Upper lobe of left lung (tissue), 6 donors: ENCODE data around the gene PDIA4. TPM values are rescaled to one million over a fixed set of nuclear protein-coding genes. Genes with fewer than 3 reads are reported as not detected.
"Not testable (repeated sequence)": the region's sequence is repeated elsewhere in the genome, so short reads cannot be mapped to it uniquely, and the experiment has no call there.

Source experiments
- ATAC-seq, 2 donors: fragments of 200-7000 bp; cut with Tn5 transposase; one replicate each; pipeline ENCODE4 v1.9.1; 2022; ENCODE audit warnings: mild to moderate bottlenecking in 2 of 2, moderate library complexity in 2 of 2; ENCODE audit not compliant: low FRiP score in 2 of 2
- DNase-seq, 2 donors: peaks; one replicate each; pipeline ENCODE4 v3.0.0-alpha.2; 2019 to 2020
- H3K27ac ChIP-seq, 4 donors: fragments of 200-600 bp; sonication (generic); one replicate each; pipeline ENCODE4 v1.5.1; 2016 to 2019
- H3K27me3 ChIP-seq, 4 donors: fragments of 200-600 bp; sonication (generic); one replicate each; pipeline ENCODE4 v1.5.1; 2017 to 2019
- H3K36me3 ChIP-seq, 4 donors: fragments of 200-600 bp; sonication (generic); one replicate each; pipeline ENCODE4 v1.5.1; 2016 to 2019
- H3K4me1 ChIP-seq, 4 donors: fragments of 200-600 bp; sonication (generic); one replicate each; pipeline ENCODE4 v1.5.1; 2018 to 2019
- H3K4me3 ChIP-seq, 4 donors: fragments of 200-600 bp; sonication (generic); one replicate each; pipeline ENCODE4 v1.5.1; 2017 to 2019; ENCODE audit warnings: mild to moderate bottlenecking in 2 of 4, moderate library complexity in 1 of 4
- H3K9me3 ChIP-seq, 4 donors: fragments of 200-600 bp; sonication (generic); one replicate each; pipeline ENCODE4 v1.5.1; 2018 to 2019
- CTCF ChIP-seq, 6 experiments: fragments of 450-650 bp in 4 of 6; fragments of 200-600 bp in 2 of 6; sonication (generic) in 2 of 6; IDR thresholded peaks; one replicate each; pipeline ENCODE4 v1.5.1; 2016 to 2019; ENCODE audit warnings: antibody characterized with exemption in 6 of 6
- EP300 ChIP-seq, 4 donors: sonication (generic); formaldehyde crosslinking; IDR thresholded peaks; one replicate each; pipeline ENCODE4 v1.5.1; 2017; ENCODE audit warnings: antibody characterized with exemption in 4 of 4, control low read depth in 2 of 4
- POLR2A ChIP-seq, 4 donors: fragments of 450-650 bp; IDR thresholded peaks; one replicate each; pipeline ENCODE4 v1.5.1; 2016 to 2017; ENCODE audit warnings: antibody characterized with exemption in 4 of 4, mild to moderate bottlenecking in 2 of 4
- POLR2AphosphoS5 ChIP-seq, 2 donors: sonication (generic); formaldehyde crosslinking; IDR thresholded peaks; one replicate each; pipeline ENCODE4 v1.5.1; 2017; ENCODE audit warnings: antibody characterized with exemption in 2 of 2
- WGBS, 2 donors: methylation state at CpG; one replicate each; pipeline ENCODE4 v1.1.5; 2017 to 2018; 5-methylcytosine and 5-hydroxymethylcytosine counted together
- total RNA-seq, 6 donors: library from RNA; depleted of rRNA in 4 of 6; stranded (reverse); fragments of >200 nt in 4 of 6; gene quantifications; one replicate each; pipeline versions ENCODE4 v1.1.0 to v1.2.1, GENCODE V29; 2016 to 2021
- donor health status: DM: no; HTN: no; CAD: no; lungs with moderate emphysema.
- donor health status: DM: no; HTN: yes; CAD: no; lungs with severe emphysema.

The PDIA4 gene
- total RNA-seq, 6 donors from 2014 or later, result 25.1 to 160 (median 77.8) TPM

GRCh38 chr7:149063476-149063875 lies 35.2 kb upstream of the PDIA4 start:
- TF ChIP-seq CTCF (IDR thresholded peaks at IDR 0.05), result no peak
- ATAC-seq (no peak), DNase-seq (no peak)
- Histone ChIP-seq H3K9me3 (no peaks in the 10 kb centered on the region), H3K36me3 (peaks cover 0 to 7% (median 0%) of the 10 kb centered on the region in 4 donors), H3K27me3 (no peaks in the 10 kb centered on the region), H3K4me3 (no peak overlapping the region), H3K27ac (no peak overlapping the region), H3K4me1 (peaks cover 0 to 4% (median 2%) of the 10 kb centered on the region in 4 donors)

GRCh38 chr7:149062217-149062899 lies 34.1 kb upstream of the PDIA4 start:
- not testable (repeated sequence) for DNase-seq, H3K9me3 ChIP-seq, H3K36me3 ChIP-seq, ATAC-seq, H3K4me1 ChIP-seq, H3K27ac ChIP-seq, H3K27me3 ChIP-seq, H3K4me3 ChIP-seq
- WGBS, 2 donors, result 86 to 91% methylated on average over 10 of the region's 10 CpGs

- TF ChIP-seq POLR2A (IDR thresholded peaks at IDR 0.05), result no peak
- TF ChIP-seq EP300 (IDR thresholded peaks at IDR 0.05), result no peak
- TF ChIP-seq CTCF (IDR thresholded peaks at IDR 0.05), result no peak
- TF ChIP-seq POLR2AphosphoS5 (IDR thresholded peaks at IDR 0.05), result no peak
- H3K4me3 ChIP-seq, result no peak overlapping the region
- 50 to 64% methylated on average over 1 of the region's 1 CpG for WGBS, 2 donors
Measured at GRCh38 chr7:149060156-149060555, 31.9 kb upstream of the PDIA4 start.

GRCh38 chr7:149053885-149054284 lies 25.6 kb upstream of the PDIA4 start:
- WGBS, 2 donors, result 85 to 87% methylated on average over 8 of the region's 8 CpGs
- no peaks in the 10 kb centered on the region for H3K4me1 ChIP-seq
- no peaks in the 10 kb centered on the region for H3K36me3 ChIP-seq
- H3K27ac ChIP-seq, result no peak overlapping the region
- no peak overlapping the region for H3K4me3 ChIP-seq
- TF ChIP-seq CTCF (IDR thresholded peaks at IDR 0.05) (no peak), POLR2A (IDR thresholded peaks at IDR 0.05) (no peak), EP300 (IDR thresholded peaks at IDR 0.05) (no peak), POLR2AphosphoS5 (IDR thresholded peaks at IDR 0.05) (no peak)
- no peaks in the 10 kb centered on the region for H3K27me3 ChIP-seq
- no peak for DNase-seq
- no peak for ATAC-seq
- no peaks in the 10 kb centered on the region for H3K9me3 ChIP-seq

More at GRCh38 chr7:149060156-149060555, 31.9 kb upstream of the PDIA4 start:
- no peak for DNase-seq
- Histone ChIP-seq H3K9me3 (no peaks in the 10 kb centered on the region), H3K4me1 (peaks cover 0 to 4% (median 0%) of the 10 kb centered on the region in 4 donors), H3K27ac (no peak overlapping the region), H3K27me3 (no peaks in the 10 kb centered on the region), H3K36me3 (no peaks in the 10 kb centered on the region)
- no peak for ATAC-seq

- no peaks in the 10 kb centered on the region for H3K9me3 ChIP-seq
- TF ChIP-seq CTCF (IDR thresholded peaks at IDR 0.05) (no peak), POLR2AphosphoS5 (IDR thresholded peaks at IDR 0.05) (no peak), POLR2A (IDR thresholded peaks at IDR 0.05) (no peak), EP300 (IDR thresholded peaks at IDR 0.05) (no peak)
- no peak overlapping the region for H3K27ac ChIP-seq
- no peak for DNase-seq
- H3K4me1 ChIP-seq, result no peaks in the 10 kb centered on the region
- H3K27me3 ChIP-seq, result no peaks in the 10 kb centered on the region
- H3K36me3 ChIP-seq, result no peaks in the 10 kb centered on the region
- no peak for ATAC-seq
- no peak overlapping the region for H3K4me3 ChIP-seq
- WGBS, 2 donors, result 80 to 94% methylated on average over 1 of the region's 1 CpG
Measured at GRCh38 chr7:149053384-149053783, 25.1 kb upstream of the PDIA4 start.
